ENCODE results near the gene ZNF346.

Gene ZNF346

GRCh38 chr5:177066224-177066623 lies 43.7 kb downstream of the ZNF346 start:
- no peak for DNase-seq

GRCh38 chr5:177067503-177067902 lies 45.0 kb downstream of the ZNF346 start:
- DNase-seq: no peak

GRCh38 chr5:177070536-177071191 lies 48.2 kb downstream of the ZNF346 start:
- DNase-seq: no peak

- peak in 41 of 56 donors; percentile 6 to 89 (median 35) for DNase-seq
These were observed 49.3 kb downstream of the ZNF346 start for GRCh38 chr5:177071666-177072385.

GRCh38 chr5:177077335-177077734 lies 54.8 kb downstream of the ZNF346 start:
- DNase-seq: no peak

- no peak for DNase-seq
These were observed 57.1 kb downstream of the ZNF346 start for GRCh38 chr5:177079606-177080005.

- DNase-seq: no peak
These were observed 57.8 kb downstream of the ZNF346 start for GRCh38 chr5:177080265-177080664.

- DNase-seq: no peak
These were observed 59.4 kb downstream of the ZNF346 start for GRCh38 chr5:177081859-177082258.

GRCh38 chr5:177083357-177083756 lies 60.9 kb downstream of the ZNF346 start:
- no peak for DNase-seq

GRCh38 chr5:177084175-177084574 lies 61.7 kb downstream of the ZNF346 start:
- no peak for DNase-seq

GRCh38 chr5:177085985-177086653 lies 63.6 kb downstream of the ZNF346 start:
- no peak for DNase-seq

GRCh38 chr5:177086654-177087397 lies 64.3 kb downstream of the ZNF346 start, which contains the start of gene FGFR4:
TSS of gene FGFR4 (plus strand) at chr5:177086915. CDS start at chr5:177089603, 2,688 bp downstream.
- DNase-seq: peak in 3 of 56 donors; percentile 16 to 78 (median 39)

GRCh38 chr5:177087398-177088005 lies 65.0 kb downstream of the ZNF346 start:
- DNase-seq: no peak

- DNase-seq: no peak
These were observed 66.6 kb downstream of the ZNF346 start for GRCh38 chr5:177089127-177089526.

- no peak for DNase-seq
These were observed 67.5 kb downstream of the ZNF346 start for GRCh38 chr5:177089825-177090641.

- DNase-seq: no peak
These were observed 68.3 kb downstream of the ZNF346 start for GRCh38 chr5:177090813-177091212.

- no peak for DNase-seq
These were observed 68.7 kb downstream of the ZNF346 start for GRCh38 chr5:177091232-177091631.

- DNase-seq: no peak
These were observed 69.9 kb downstream of the ZNF346 start for GRCh38 chr5:177092178-177093081.

GRCh38 chr5:177093082-177093712 lies 70.7 kb downstream of the ZNF346 start:
- no peak for DNase-seq

Measured in amygdala (tissue), 56 donors.